Neural crest cell (in vitro differentiated cells): ENCODE data around the gene PTPN14. TPM values are rescaled to one million over a fixed set of nuclear protein-coding genes. Genes with fewer than 3 reads are reported as not detected.

ENCODE experiments used
- DNase-seq: peaks from one replicate; pipeline ENCODE4 v3.0.0; 2021; ENCODE audit warnings: low read depth, mixed read lengths, low spot score
- H3K27ac Mint-ChIP-seq: one replicate; pipeline ENCODE4 v1.8.0; 2021; ENCODE audit warnings: mild to moderate bottlenecking, mixed read lengths; ENCODE audit not compliant: unreplicated experiment
- H3K27me3 Mint-ChIP-seq: 2 replicates; pipeline ENCODE4 v1.8.0; 2021; ENCODE audit warnings: low read depth, mild to moderate bottlenecking, mixed read lengths
- H3K36me3 Mint-ChIP-seq: 2 replicates; pipeline ENCODE4 v1.8.0; 2021; ENCODE audit warnings: low read depth, mild to moderate bottlenecking, mixed read lengths
- H3K4me1 Mint-ChIP-seq: 2 replicates; pipeline ENCODE4 v1.8.0; 2021; ENCODE audit warnings: mixed read lengths
- H3K4me3 Mint-ChIP-seq: one replicate; pipeline ENCODE4 v1.8.0; 2021; ENCODE audit warnings: mild to moderate bottlenecking, mixed read lengths
- H3K9me3 Mint-ChIP-seq: 2 replicates; pipeline ENCODE4 v1.8.0; 2021; ENCODE audit warnings: mixed read lengths
- CTCF ChIP-seq: fragments of 200-600 bp; sonication (generic); conservative IDR thresholded peaks from 2 replicates; pipeline ENCODE4 v1.5.0; 2021; ENCODE audit warnings: antibody characterized with exemption, mild to moderate bottlenecking
- total RNA-seq: library from RNA; stranded (reverse); gene quantifications from 2 replicates; pipeline ENCODE4 v1.2.1, GENCODE V29; 2021

The PTPN14 gene
- total RNA-seq, 1 donor from 2014 or later: 21.4 TPM

GRCh38 chr1:214544791-214545190 is 6.6 kb downstream of the PTPN14 start:
- no peak for TF ChIP-seq CTCF
- H3K4me3 Mint-ChIP-seq: no peak overlapping the region
- peak overlapping the region; percentile 82 for H3K27ac Mint-ChIP-seq
- DNase-seq: no peak
- no peaks in the 10 kb centered on the region for H3K36me3 Mint-ChIP-seq
- no peaks in the 10 kb centered on the region for H3K9me3 Mint-ChIP-seq
- H3K27me3 Mint-ChIP-seq: no peaks in the 10 kb centered on the region
- H3K4me1 Mint-ChIP-seq: peaks cover 30% of the 10 kb centered on the region

GRCh38 chr1:214542275-214543199 is 8.9 kb downstream of the PTPN14 start:
- Mint-ChIP-seq H3K9me3 (no peaks in the 10 kb centered on the region), H3K4me3 (no peak overlapping the region), H3K27me3 (no peaks in the 10 kb centered on the region), H3K36me3 (no peaks in the 10 kb centered on the region), H3K27ac (no peak overlapping the region), H3K4me1 (peaks cover 15% of the 10 kb centered on the region)
- DNase-seq: no peak
- TF ChIP-seq CTCF: no peak

GRCh38 chr1:214541693-214542092 is 9.7 kb downstream of the PTPN14 start:
- no peak for DNase-seq
- no peak for TF ChIP-seq CTCF
- no peaks in the 10 kb centered on the region for H3K9me3 Mint-ChIP-seq
- H3K27ac Mint-ChIP-seq: no peak overlapping the region
- peaks cover 9% of the 10 kb centered on the region for H3K4me1 Mint-ChIP-seq
- no peak overlapping the region for H3K4me3 Mint-ChIP-seq
- H3K27me3 Mint-ChIP-seq: no peaks in the 10 kb centered on the region
- no peaks in the 10 kb centered on the region for H3K36me3 Mint-ChIP-seq

GRCh38 chr1:214541206-214541605 is 10.2 kb downstream of the PTPN14 start:
- Mint-ChIP-seq H3K27ac (no peak overlapping the region), H3K36me3 (no peaks in the 10 kb centered on the region), H3K4me1 (peaks cover 9% of the 10 kb centered on the region), H3K27me3 (no peaks in the 10 kb centered on the region), H3K9me3 (no peaks in the 10 kb centered on the region), H3K4me3 (no peak overlapping the region)
- no peak for TF ChIP-seq CTCF
- DNase-seq: no peak

GRCh38 chr1:214540324-214540723 is 11.1 kb downstream of the PTPN14 start:
- no peak overlapping the region for H3K27ac Mint-ChIP-seq
- H3K4me3 Mint-ChIP-seq: no peak overlapping the region
- DNase-seq: no peak
- H3K36me3 Mint-ChIP-seq: no peaks in the 10 kb centered on the region
- no peaks in the 10 kb centered on the region for H3K9me3 Mint-ChIP-seq
- H3K27me3 Mint-ChIP-seq: no peaks in the 10 kb centered on the region
- peaks cover 9% of the 10 kb centered on the region for H3K4me1 Mint-ChIP-seq
- TF ChIP-seq CTCF: no peak
